Erythroblast (primary cell): ENCODE results near the gene CCM2.

Experiments used
- GATA1 ChIP-seq: IDR thresholded peaks from 2 replicates; pipeline ENCODE4 v1.6.1; 2011; ENCODE audit warnings: low read depth, mild to moderate bottlenecking, control low read depth, low read length, moderate library complexity
- POLR2A ChIP-seq: IDR thresholded peaks from 2 replicates; pipeline ENCODE4 v1.6.1; 2011; ENCODE audit warnings: mild to moderate bottlenecking, low read length

DNA sequence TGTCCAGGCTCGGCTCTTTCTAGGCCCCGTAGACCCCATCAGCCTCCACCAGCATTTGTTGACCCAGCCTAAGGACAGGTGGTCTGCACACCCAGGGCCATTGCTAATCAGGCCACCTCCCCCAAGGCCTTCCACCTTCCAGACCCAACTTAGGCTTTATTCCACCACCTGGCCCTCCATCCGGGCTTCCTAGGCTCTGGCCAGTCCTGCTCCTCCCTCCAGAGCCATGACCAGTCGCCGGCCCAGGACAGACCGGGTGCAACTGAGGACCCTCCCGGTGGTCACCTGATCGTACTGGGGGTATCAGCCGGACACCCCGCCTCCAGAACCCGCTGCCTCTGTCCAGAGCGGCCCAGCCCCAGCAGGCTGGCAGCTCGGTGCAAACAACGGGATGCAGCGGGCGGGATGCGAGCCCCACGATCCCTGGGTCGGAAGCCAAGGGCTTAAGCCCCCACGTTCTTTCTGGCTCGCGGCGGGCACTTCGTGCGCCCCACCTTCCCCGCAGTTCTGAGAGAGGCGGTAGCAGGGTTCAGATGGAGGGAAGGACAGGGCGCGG lies 88.2 kb downstream of the CCM2 start:
- TF ChIP-seq POLR2A = no peak
- no peak for TF ChIP-seq GATA1
